ENCODE measurements around the gene MED13L.

MED13L gene

DNA sequence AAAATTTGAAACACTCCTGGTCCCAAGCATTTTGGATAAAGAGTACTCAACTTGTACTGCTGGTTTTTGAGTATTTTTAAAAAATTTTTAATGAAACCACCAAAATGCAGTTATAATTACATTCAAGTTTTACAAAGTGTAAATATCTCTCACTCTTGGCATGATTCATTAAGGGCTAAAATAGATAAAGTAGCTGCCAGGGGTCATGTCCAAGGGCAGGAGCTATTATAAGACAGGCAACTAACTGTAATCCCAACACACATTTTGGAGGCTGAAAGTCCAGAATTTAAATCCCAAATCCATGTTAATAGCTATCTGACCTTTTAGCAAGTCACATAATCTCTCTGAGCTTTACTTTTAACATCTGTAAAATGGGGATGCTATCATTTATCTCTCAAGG, 207.6 kb downstream of the MED13L start:
- DNase-seq (ENCODE audit: low spot score): no peak
- TF ChIP-seq, protein P1, sequence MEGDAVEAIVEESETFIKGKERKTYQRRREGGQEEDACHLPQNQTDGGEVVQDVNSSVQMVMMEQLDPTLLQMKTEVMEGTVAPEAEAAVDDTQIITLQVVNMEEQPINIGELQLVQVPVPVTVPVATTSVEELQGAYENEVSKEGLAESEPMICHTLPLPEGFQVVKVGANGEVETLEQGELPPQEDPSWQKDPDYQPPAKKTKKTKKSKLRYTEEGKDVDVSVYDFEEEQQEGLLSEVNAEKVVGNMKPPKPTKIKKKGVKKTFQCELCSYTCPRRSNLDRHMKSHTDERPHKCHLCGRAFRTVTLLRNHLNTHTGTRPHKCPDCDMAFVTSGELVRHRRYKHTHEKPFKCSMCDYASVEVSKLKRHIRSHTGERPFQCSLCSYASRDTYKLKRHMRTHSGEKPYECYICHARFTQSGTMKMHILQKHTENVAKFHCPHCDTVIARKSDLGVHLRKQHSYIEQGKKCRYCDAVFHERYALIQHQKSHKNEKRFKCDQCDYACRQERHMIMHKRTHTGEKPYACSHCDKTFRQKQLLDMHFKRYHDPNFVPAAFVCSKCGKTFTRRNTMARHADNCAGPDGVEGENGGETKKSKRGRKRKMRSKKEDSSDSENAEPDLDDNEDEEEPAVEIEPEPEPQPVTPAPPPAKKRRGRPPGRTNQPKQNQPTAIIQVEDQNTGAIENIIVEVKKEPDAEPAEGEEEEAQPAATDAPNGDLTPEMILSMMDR (IDR thresholded peaks at IDR 0.05; ENCODE audit: extremely low read depth, missing control alignments): no peak

DNA sequence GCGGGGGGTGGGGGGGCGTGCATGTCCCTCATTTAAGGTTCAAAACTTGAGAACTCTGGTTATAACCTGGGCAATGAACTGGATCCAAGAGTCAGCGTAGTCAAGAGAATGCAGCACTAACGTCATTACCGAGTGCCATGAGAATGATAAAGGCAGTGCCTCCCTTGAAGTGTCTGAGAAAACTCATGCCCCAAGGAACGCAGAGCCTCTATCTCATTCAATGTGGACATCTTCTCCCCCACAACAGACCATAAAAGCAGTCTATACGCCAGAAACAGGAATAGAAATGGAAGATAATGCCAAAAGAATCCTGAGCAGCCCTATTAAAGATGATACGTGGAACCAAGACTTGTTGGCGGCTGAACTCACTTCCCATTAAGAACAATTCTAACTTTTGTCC, 208.6 kb downstream of the MED13L start:
- no peak for DNase-seq (ENCODE audit: low spot score)
- TF ChIP-seq, protein P1 (IDR thresholded peaks at IDR 0.05; ENCODE audit: extremely low read depth, missing control alignments): no peak

DNA sequence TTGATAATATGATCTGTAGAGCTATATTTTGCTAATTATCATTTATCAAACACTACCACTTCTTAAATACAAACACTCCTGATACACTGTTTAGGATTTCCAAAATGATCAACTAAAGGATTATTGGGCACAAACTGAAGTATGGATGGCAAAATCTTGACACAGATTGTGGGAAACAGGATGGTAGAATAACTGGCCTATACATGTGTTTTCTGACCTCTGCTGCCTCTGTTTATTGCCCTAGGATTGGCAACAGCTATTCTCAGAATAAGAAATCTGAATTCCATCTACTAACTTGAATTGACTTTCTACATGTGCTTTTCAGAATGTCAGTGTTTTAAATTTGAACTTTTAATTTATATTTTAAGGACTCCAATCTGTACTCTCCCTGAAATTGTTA, 209.1 kb downstream of the MED13L start:
- DNase-seq (ENCODE audit: low spot score): no peak
- TF ChIP-seq, protein P1 (IDR thresholded peaks at IDR 0.05; ENCODE audit: extremely low read depth, missing control alignments): no peak

DNA sequence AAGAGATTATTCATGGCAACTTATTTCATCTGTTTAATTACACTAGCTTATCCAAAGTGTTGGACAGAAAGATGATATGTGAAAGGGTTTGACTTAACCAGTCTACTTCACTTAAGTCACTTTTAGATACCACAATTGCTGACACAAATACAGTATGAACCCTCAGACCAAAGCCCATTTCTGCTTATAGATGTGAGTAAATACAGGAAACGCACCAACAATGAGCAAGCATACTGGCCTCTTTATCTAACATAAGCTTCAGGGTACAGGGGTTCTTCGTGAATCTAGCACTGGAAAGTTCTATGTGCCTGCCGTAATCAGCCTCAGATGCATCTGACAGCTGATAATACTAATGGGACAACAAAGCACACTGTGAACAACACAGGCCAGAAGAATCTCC, 209.6 kb downstream of the MED13L start:
- DNase-seq (ENCODE audit: low spot score): no peak
- TF ChIP-seq, protein P1 (IDR thresholded peaks at IDR 0.05; ENCODE audit: extremely low read depth, missing control alignments): no peak

DNA sequence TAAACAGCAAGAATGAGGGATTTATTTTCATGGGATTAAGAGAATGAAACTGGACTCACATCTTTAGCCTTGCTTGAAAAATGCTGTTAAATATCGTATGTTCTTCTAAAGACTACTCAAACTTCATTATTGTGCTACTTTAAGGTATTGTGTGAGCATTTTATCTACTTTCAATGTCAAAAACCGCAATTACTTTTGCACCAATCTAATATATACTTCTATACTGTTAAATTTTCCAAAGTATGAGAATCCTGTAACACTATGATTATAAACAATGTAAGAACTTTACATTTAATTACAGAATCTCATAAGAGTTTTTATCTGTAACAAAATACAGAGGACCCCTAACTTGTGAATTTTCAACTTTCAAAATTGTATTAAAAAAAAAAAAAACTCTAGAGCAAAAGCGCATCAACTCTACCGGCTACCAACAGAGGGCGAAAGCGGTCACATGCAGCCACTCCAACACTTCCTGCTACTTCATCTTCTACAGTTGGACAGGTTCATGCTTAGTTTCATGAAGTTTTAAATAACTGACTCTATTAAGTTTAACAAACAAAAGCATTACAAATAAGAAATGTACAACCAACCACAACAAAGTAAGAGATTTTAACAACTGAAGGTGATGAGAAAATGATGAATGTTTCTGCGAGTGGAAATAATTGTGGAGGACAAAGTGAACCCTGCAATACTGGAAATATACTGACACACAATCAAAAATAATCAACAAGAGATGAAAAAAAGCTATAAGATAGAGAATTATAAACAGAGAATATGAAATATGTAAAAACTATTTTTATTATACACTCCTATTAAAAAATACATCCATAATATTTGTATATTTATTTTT, 210.9 kb downstream of the MED13L start:
- TF ChIP-seq, protein P1 (IDR thresholded peaks at IDR 0.05; ENCODE audit: extremely low read depth, missing control alignments): peak; percentile 64
- peak; percentile 23 for DNase-seq (ENCODE audit: low spot score)

DNA sequence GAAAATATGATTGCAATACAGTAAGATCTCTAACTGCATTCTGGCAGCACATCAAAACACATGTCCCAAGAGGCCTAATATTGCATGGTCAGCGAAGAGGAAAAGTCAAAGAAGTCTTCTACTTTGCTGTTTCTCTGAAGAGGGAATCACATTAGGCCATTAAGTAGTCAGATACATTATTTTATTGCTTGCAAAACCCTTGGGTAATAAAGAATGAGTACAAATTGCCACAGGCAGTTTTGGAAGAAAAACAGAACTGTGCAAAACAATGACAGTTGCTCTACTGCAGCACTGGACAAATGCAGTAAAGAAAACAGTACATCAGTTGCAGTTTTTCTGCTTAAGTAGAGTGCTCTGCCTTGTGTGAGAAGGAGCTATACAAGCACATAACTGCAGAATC, 211.9 kb downstream of the MED13L start:
- TF ChIP-seq, protein P1 (IDR thresholded peaks at IDR 0.05; ENCODE audit: extremely low read depth, missing control alignments): no peak
- DNase-seq (ENCODE audit: low spot score): no peak

DNA sequence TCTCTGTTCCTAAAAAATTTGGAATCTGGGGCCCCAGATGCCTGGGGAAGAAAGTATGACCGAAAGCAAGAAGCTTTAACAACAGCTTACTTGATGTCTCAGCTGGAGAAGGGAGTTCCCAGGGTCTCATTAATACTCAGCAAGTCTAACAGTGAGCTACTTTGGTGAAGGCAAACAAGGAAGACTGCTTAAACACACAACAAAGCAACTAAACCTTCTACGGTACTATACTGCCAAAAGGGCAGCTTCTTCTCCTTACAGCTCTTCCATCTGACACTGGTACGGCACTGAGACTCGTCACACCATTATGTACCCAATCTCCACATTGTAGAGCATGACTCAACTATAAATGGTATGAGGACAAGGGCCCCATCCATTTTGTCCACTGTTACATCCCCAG, 213.0 kb downstream of the MED13L start:
- no peak for DNase-seq (ENCODE audit: low spot score)
- TF ChIP-seq, protein P1 (IDR thresholded peaks at IDR 0.05; ENCODE audit: extremely low read depth, missing control alignments): no peak

Data from GM20000 (cell line).